ENCODE data around the gene C6orf52.
"Not testable (repeated sequence)": the region's sequence is repeated elsewhere in the genome, so short reads cannot be mapped to it uniquely, and the experiment has no call there.

C6orf52 gene

GRCh38 chr6:10694302-10695085, at the start of gene C6orf52, which contains the start of gene PAK1IP1:
TSS of gene C6orf52 (minus strand) at chr6:10694616. CDS start at chr6:10687550, 7,066 bp downstream.
TSS of gene PAK1IP1 (plus strand) at chr6:10694972. CDS start at chr6:10694986, 14 bp downstream.
- peak; percentile 94 for DNase-seq (ENCODE audit: low read depth)

GRCh38 chr6:10743515-10743914, 49.1 kb upstream of the C6orf52 start:
- DNase-seq (ENCODE audit: low read depth), result no peak

- DNase-seq (ENCODE audit: low read depth), result no peak
These were observed 47.8 kb upstream of the C6orf52 start for GRCh38 chr6:10742251-10742650.

- DNase-seq (ENCODE audit: low read depth), result not testable (repeated sequence)
These were observed 47.2 kb upstream of the C6orf52 start for GRCh38 chr6:10741643-10742042.

GRCh38 chr6:10740061-10740460, 45.6 kb upstream of the C6orf52 start:
- no peak for DNase-seq (ENCODE audit: low read depth)

- DNase-seq (ENCODE audit: low read depth), result no peak
These were observed 42.3 kb upstream of the C6orf52 start for GRCh38 chr6:10736731-10737130.

GRCh38 chr6:10733863-10734262, 39.4 kb upstream of the C6orf52 start:
- DNase-seq (ENCODE audit: low read depth), result no peak

GRCh38 chr6:10733151-10733715, 38.8 kb upstream of the C6orf52 start:
- no peak for DNase-seq (ENCODE audit: low read depth)

GRCh38 chr6:10730254-10730653, 35.8 kb upstream of the C6orf52 start:
- no peak for DNase-seq (ENCODE audit: low read depth)

- DNase-seq (ENCODE audit: low read depth), result no peak
These were observed 31.3 kb upstream of the C6orf52 start for GRCh38 chr6:10725716-10726115.

GRCh38 chr6:10725044-10725443, 30.6 kb upstream of the C6orf52 start:
- no peak for DNase-seq (ENCODE audit: low read depth)

GRCh38 chr6:10723567-10723881, 29.1 kb upstream of the C6orf52 start:
- DNase-seq (ENCODE audit: low read depth), result no peak

GRCh38 chr6:10722820-10723566, 28.6 kb upstream of the C6orf52 start, which contains the start of gene TMEM14C:
TSS of gene TMEM14C (plus strand) at chr6:10723070. CDS start at chr6:10724614, 1,544 bp downstream.
- peak; percentile 89 for DNase-seq (ENCODE audit: low read depth)

- no peak for DNase-seq (ENCODE audit: low read depth)
These were observed 28.1 kb upstream of the C6orf52 start for GRCh38 chr6:10722570-10722819.

- no peak for DNase-seq (ENCODE audit: low read depth)
These were observed 27.6 kb upstream of the C6orf52 start for GRCh38 chr6:10721850-10722569.

- DNase-seq (ENCODE audit: low read depth), result not testable (repeated sequence)
These were observed 26.8 kb upstream of the C6orf52 start for GRCh38 chr6:10720960-10721849.

- DNase-seq (ENCODE audit: low read depth), result no peak
These were observed 26.0 kb upstream of the C6orf52 start for GRCh38 chr6:10720265-10720959.

- DNase-seq (ENCODE audit: low read depth), result no peak
These were observed 25.5 kb upstream of the C6orf52 start for GRCh38 chr6:10719964-10720264.

GRCh38 chr6:10719296-10719963, 25.0 kb upstream of the C6orf52 start:
- no peak for DNase-seq (ENCODE audit: low read depth)

- no peak for DNase-seq (ENCODE audit: low read depth)
These were observed 19.5 kb upstream of the C6orf52 start for GRCh38 chr6:10713962-10714361.

- DNase-seq (ENCODE audit: low read depth), result no peak
These were observed 2.2 kb upstream of the C6orf52 start for GRCh38 chr6:10696655-10697054.

All from HS-5 (cell line).